Medulla oblongata (tissue), 1 donor: ENCODE measurements around the gene TTF2.
"Not testable (repeated sequence)": the region's sequence is repeated elsewhere in the genome, so short reads cannot be mapped to it uniquely, and the experiment has no call there.

Source experiments
- DNase-seq: peaks from one replicate; pipeline ENCODE4 v3.0.0-alpha.2; 2015; ENCODE audit errors: extremely low spot score

TTF2 gene

GRCh38 chr1:117093870-117094621, 33.9 kb downstream of the TTF2 start:
- DNase-seq = no peak

GRCh38 chr1:117094841-117095604, 34.9 kb downstream of the TTF2 start:
- no peak for DNase-seq

GRCh38 chr1:117096951-117097408, 36.9 kb downstream of the TTF2 start:
- DNase-seq = no peak

- no peak for DNase-seq
Measured at GRCh38 chr1:117097443-117097842, 37.3 kb downstream of the TTF2 start.

- no peak for DNase-seq
Measured at GRCh38 chr1:117098287-117098890, 38.3 kb downstream of the TTF2 start.

GRCh38 chr1:117101334-117101733, 41.2 kb downstream of the TTF2 start:
- DNase-seq = no peak

- DNase-seq = not testable (repeated sequence)
Measured at GRCh38 chr1:117101858-117102257, 41.7 kb downstream of the TTF2 start.

- DNase-seq = no peak
Measured at GRCh38 chr1:117104986-117105385, 44.9 kb downstream of the TTF2 start.

- DNase-seq = no peak
Measured at GRCh38 chr1:117105722-117106121, 45.6 kb downstream of the TTF2 start.

GRCh38 chr1:117106478-117106877, 46.4 kb downstream of the TTF2 start:
- no peak for DNase-seq

- no peak for DNase-seq
Measured at GRCh38 chr1:117107364-117107763, 47.2 kb downstream of the TTF2 start.

- no peak for DNase-seq
Measured at GRCh38 chr1:117110774-117111173, 50.6 kb downstream of the TTF2 start.

GRCh38 chr1:117112047-117112717, 52.1 kb downstream of the TTF2 start:
- DNase-seq = no peak

- DNase-seq = no peak
Measured at GRCh38 chr1:117113199-117113598, 53.1 kb downstream of the TTF2 start.

- no peak for DNase-seq
Measured at GRCh38 chr1:117114877-117115276, 54.8 kb downstream of the TTF2 start.

GRCh38 chr1:117116090-117116783, 56.1 kb downstream of the TTF2 start:
- DNase-seq = no peak

GRCh38 chr1:117116784-117117130, 56.6 kb downstream of the TTF2 start:
- no peak for DNase-seq

- no peak for DNase-seq
Measured at GRCh38 chr1:117117697-117118096, 57.6 kb downstream of the TTF2 start.

- no peak for DNase-seq
Measured at GRCh38 chr1:117118137-117118536, 58.0 kb downstream of the TTF2 start.

GRCh38 chr1:117119144-117119543, 59.0 kb downstream of the TTF2 start:
- DNase-seq = not testable (repeated sequence)

- DNase-seq = peak; percentile 16
Measured at GRCh38 chr1:117120774-117121588, 60.9 kb downstream of the TTF2 start.
